Prostate gland (tissue), 2 donors: ENCODE measurements around the gene GRM8.

Source experiments
- POLR2AphosphoS5 ChIP-seq: sonication (generic); formaldehyde crosslinking; IDR thresholded peaks from one replicate; pipeline ENCODE4 v1.6.1; 2017; ENCODE audit warnings: antibody characterized with exemption
- TF ChIP-seq, protein P1 (sequence below), 4 experiments: fragments of 200-600 bp in 2 of 4; fragments of 450-650 bp in 2 of 4; sonication (generic) in 2 of 4; IDR thresholded peaks; 1 replicate in 3 of 4; 2 replicates in 1 of 4; pipeline ENCODE4 v1.5.1; 2016 to 2019; ENCODE audit warnings: antibody characterized with exemption in 4 of 4, mild to moderate bottlenecking in 2 of 4, moderate library complexity in 2 of 4

DNA sequence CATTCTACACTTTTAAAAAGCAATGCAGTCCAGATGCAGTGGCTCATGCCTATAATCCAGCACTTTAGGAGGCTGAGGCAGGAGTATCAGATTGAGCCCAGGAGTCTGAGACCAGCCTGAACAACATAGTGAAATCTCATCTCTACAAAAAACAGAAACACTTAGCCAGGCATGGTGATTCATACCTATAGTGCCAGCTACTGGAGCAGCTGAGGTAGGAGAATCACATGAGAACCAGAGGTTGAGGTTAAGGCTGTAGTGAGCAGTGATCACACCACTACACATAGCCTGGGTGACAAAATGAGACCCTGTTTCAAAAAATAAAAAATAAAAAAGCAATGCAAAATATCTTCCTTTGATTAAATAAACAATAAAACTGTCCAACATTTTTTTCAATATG, 205.2 kb downstream of the GRM8 start:
- TF ChIP-seq POLR2AphosphoS5: no peak
- TF ChIP-seq, protein P1, sequence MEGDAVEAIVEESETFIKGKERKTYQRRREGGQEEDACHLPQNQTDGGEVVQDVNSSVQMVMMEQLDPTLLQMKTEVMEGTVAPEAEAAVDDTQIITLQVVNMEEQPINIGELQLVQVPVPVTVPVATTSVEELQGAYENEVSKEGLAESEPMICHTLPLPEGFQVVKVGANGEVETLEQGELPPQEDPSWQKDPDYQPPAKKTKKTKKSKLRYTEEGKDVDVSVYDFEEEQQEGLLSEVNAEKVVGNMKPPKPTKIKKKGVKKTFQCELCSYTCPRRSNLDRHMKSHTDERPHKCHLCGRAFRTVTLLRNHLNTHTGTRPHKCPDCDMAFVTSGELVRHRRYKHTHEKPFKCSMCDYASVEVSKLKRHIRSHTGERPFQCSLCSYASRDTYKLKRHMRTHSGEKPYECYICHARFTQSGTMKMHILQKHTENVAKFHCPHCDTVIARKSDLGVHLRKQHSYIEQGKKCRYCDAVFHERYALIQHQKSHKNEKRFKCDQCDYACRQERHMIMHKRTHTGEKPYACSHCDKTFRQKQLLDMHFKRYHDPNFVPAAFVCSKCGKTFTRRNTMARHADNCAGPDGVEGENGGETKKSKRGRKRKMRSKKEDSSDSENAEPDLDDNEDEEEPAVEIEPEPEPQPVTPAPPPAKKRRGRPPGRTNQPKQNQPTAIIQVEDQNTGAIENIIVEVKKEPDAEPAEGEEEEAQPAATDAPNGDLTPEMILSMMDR (IDR thresholded peaks at IDR 0.05): no peak
